ENCODE data around the gene FAM171A2. TPM values are rescaled to one million over a fixed set of nuclear protein-coding genes. Genes with fewer than 3 reads are reported as not detected.

The FAM171A2 gene
- total and polyA plus RNA-seq, 2 of the 8 experiments (the other 6 are each of a cell fraction or from before 2014, with no cell fraction given): 21.9 to 24.1 TPM

- TF ChIP-seq CHD7 (IDR thresholded peaks at IDR 0.05; ENCODE audit: insufficient replicate concordance, low read length) (no peak), EP300 (IDR thresholded peaks at IDR 0.05; ENCODE audit: borderline replicate concordance in 1 of 2, low read depth in 2 of 2, low read length in 2 of 2) (no peak), YY1 (IDR thresholded peaks at IDR 0.05; ENCODE audit: low read depth, low read length) (peak; percentile 56; the same call in 1 of the 2 replicates), SAP30 (IDR thresholded peaks at IDR 0.05; ENCODE audit: insufficient read depth, insufficient replicate concordance, low read length) (no peak), ASH2L (IDR thresholded peaks at IDR 0.05; ENCODE audit: low read length) (peak; percentile 14), JUND (IDR thresholded peaks at IDR 0.05; ENCODE audit: low read length) (no peak), SRF (IDR thresholded peaks at IDR 0.05; ENCODE audit: low read depth, low read length) (no peak), BCL11A (IDR thresholded peaks at IDR 0.05; ENCODE audit: low read depth in 2 of 2, low read length in 2 of 2) (no peak), SIX5 (IDR thresholded peaks at IDR 0.05; ENCODE audit: low read depth, low read length) (no peak), MAX (IDR thresholded peaks at IDR 0.05) (peak; percentile 92), RAD21 (IDR thresholded peaks at IDR 0.05 in 1 of 2, conservative IDR thresholded peaks at IDR 0.05 in 1 of 2; ENCODE audit: low read depth in 2 of 2, low read length in 2 of 2) (no peak)
Measured at GRCh38 chr17:44384823-44385286, 21.2 kb upstream of the FAM171A2 start (continued).

All from H1 (cell line).